Right lobe of liver (tissue), 4 donors: ENCODE measurements around the gene LRP5.

Experiments used
- CTCF ChIP-seq, 4 donors: fragments of 200-600 bp in 3 of 4; fragments of 450-650 bp in 1 of 4; IDR thresholded peaks; one replicate each; pipeline versions ENCODE4 v1.5.1 to v1.8.0; 2016 to 2022; ENCODE audit warnings: antibody characterized with exemption in 4 of 4, mild to moderate bottlenecking in 2 of 4
- POLR2A ChIP-seq: fragments of 450-650 bp; IDR thresholded peaks from one replicate; pipeline ENCODE4 v1.6.1; 2017; ENCODE audit warnings: antibody characterized with exemption, mild to moderate bottlenecking
- donor health status: DM: no; HTN: no; CAD: no.
- donor health status: DM: no; HTN: no; CAD: no.
- donor health status: DM: no; HTN: yes; CAD: no.

DNA sequence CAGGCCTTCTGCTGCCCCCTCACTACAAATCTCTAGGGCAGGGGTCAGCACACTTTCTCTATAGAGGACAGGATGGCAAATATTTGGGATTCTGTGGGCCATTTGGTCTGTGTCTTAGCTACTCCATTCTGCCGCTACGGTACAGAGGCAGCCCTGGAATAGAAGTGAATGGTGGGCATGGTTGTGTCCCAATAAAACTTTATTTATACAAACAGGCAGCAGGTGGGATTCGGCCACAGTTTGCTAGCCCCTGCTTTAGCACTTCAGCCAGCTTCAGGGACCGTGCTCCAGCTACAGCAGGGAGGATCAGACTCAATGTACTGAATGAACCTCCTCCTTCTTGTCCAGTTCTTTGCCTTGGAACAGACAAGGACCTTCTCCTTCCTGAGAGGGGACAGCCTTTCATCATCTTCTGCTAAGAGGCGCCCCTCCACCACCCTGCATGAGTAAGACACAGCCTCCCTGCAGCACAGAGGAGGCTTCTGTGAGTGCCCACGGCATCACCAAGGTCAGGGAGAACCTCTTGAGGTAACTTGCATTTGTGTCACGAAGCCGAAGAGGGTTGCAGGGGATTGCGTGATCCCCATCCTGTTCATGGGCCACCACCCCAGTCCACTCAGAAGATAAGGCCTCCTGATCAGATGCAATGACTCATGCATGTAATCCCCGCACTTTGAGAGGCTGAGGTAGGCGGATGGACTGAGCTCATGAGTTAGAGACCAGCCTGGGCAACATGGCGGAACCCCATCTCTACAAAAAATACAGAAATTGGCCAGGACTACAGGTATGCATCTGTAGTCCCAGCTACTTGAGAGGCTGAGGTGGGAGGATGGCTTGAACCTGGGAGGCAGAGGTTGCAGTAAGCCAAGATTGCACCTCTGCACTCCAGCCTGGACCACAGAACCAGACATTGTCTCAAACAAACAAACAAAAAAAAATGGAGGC lies 45.2 kb upstream of the LRP5 start:
- TF ChIP-seq CTCF (IDR thresholded peaks at IDR 0.05) (no peak), POLR2A (no peak)
